ENCODE results near the gene PRF1. TPM values are rescaled to one million over a fixed set of nuclear protein-coding genes. Genes with fewer than 3 reads are reported as not detected.

Gene PRF1
- total RNA-seq, 1 donor from 2014 or later: not detected

GRCh38 chr10:70571636-70572439, 30.7 kb downstream of the PRF1 start:
- H3K36me3 Mint-ChIP-seq: peaks cover 4% of the 10 kb centered on the region
- H3K27ac Mint-ChIP-seq: no peak overlapping the region
- no peak for DNase-seq (ENCODE audit: extremely low spot score, unreplicated experiment)
- no peaks in the 10 kb centered on the region for H3K9me3 Mint-ChIP-seq
- no peak overlapping the region for H3K4me3 Mint-ChIP-seq
- TF ChIP-seq, protein P1, sequence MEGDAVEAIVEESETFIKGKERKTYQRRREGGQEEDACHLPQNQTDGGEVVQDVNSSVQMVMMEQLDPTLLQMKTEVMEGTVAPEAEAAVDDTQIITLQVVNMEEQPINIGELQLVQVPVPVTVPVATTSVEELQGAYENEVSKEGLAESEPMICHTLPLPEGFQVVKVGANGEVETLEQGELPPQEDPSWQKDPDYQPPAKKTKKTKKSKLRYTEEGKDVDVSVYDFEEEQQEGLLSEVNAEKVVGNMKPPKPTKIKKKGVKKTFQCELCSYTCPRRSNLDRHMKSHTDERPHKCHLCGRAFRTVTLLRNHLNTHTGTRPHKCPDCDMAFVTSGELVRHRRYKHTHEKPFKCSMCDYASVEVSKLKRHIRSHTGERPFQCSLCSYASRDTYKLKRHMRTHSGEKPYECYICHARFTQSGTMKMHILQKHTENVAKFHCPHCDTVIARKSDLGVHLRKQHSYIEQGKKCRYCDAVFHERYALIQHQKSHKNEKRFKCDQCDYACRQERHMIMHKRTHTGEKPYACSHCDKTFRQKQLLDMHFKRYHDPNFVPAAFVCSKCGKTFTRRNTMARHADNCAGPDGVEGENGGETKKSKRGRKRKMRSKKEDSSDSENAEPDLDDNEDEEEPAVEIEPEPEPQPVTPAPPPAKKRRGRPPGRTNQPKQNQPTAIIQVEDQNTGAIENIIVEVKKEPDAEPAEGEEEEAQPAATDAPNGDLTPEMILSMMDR (conservative IDR thresholded peaks at IDR 0.05): no peak
- peaks cover 6% of the 10 kb centered on the region for H3K4me1 Mint-ChIP-seq (ENCODE audit: unreplicated experiment)
- peaks cover 2% of the 10 kb centered on the region for H3K27me3 Mint-ChIP-seq

DNA sequence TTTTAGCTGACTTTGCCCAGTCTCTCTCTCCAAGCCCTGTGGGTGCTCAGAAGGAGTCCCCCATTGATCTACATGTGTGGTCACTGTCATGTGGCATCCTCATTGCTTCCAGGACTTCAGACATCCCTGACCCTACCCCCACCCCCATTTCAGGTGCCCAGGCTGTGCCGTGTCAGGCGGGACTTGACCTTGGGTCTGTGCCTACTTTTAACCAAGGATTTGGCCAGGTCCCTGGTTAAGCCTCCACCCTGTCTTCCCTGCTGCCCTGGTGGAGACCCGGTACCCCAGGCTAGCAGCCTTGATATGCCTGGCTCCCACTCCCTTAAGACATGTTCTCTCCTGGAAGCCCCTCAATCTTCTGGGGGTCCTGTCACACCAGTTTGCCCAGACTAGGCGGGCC, 31.3 kb downstream of the PRF1 start:
- no peak overlapping the region for H3K4me3 Mint-ChIP-seq
- no peak for DNase-seq (ENCODE audit: extremely low spot score, unreplicated experiment)

DNA sequence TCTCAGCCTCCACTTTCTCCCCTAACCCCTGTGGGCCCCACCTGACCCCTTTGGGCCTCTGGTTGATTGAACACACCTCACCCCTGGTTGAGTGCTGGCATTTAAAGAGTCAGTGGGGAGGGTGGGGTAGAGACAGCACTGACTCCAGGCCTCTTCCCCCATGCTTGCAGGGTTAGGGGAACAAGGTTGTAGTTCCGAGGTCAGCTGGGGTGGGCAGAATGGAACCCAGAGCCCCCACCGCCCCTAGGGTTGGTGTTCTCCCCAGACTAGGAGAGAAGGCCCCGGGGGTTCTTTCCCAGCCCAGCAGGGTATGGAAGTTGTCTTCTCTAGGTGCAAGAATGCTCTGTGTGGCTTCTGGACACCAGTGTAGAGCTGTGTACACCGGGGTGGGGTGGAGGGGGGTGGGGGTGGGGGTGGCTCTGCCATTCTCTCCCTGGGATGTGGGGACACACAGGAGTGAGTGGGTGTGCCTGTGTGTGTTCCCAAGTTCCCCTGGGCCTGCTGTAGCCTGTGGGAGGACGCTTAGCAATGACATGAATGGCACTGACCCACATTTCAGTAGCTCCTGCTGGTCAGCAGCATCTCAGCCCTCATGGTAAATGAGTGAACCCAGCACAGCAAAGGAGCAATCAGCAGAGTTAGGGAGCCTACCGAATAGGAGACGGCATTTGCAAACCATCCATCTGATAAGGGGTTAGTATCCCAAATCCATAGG, 33.6 kb downstream of the PRF1 start:
- Mint-ChIP-seq H3K27ac (no peak overlapping the region), H3K27me3 (peaks cover 2% of the 10 kb centered on the region), H3K36me3 (peaks cover 4% of the 10 kb centered on the region), H3K4me3 (no peak overlapping the region), H3K4me1 (ENCODE audit: unreplicated experiment) (no peaks in the 10 kb centered on the region), H3K9me3 (no peaks in the 10 kb centered on the region)
- TF ChIP-seq, protein P1 (conservative IDR thresholded peaks at IDR 0.05): no peak
- no peak for DNase-seq (ENCODE audit: extremely low spot score, unreplicated experiment)

More for the DNA sequence above, 31.3 kb downstream of the PRF1 start:
- H3K9me3 Mint-ChIP-seq: no peaks in the 10 kb centered on the region
- H3K36me3 Mint-ChIP-seq: peaks cover 4% of the 10 kb centered on the region
- peaks cover 2% of the 10 kb centered on the region for H3K27me3 Mint-ChIP-seq
- TF ChIP-seq, protein P1 (conservative IDR thresholded peaks at IDR 0.05): no peak
- peaks cover 6% of the 10 kb centered on the region for H3K4me1 Mint-ChIP-seq (ENCODE audit: unreplicated experiment)
- H3K27ac Mint-ChIP-seq: no peak overlapping the region

- Mint-ChIP-seq H3K4me3 (no peak overlapping the region), H3K27me3 (peaks cover 2% of the 10 kb centered on the region), H3K27ac (no peak overlapping the region), H3K36me3 (peaks cover 4% of the 10 kb centered on the region), H3K4me1 (ENCODE audit: unreplicated experiment) (peaks cover 5% of the 10 kb centered on the region), H3K9me3 (no peaks in the 10 kb centered on the region)
- no peak for DNase-seq (ENCODE audit: extremely low spot score, unreplicated experiment)
- TF ChIP-seq, protein P1 (conservative IDR thresholded peaks at IDR 0.05): no peak
Observed at GRCh38 chr10:70568113-70568512, 34.4 kb downstream of the PRF1 start.

- Mint-ChIP-seq H3K4me1 (ENCODE audit: unreplicated experiment) (peaks cover 8% of the 10 kb centered on the region), H3K4me3 (no peak overlapping the region), H3K36me3 (peaks cover 4% of the 10 kb centered on the region), H3K9me3 (no peaks in the 10 kb centered on the region), H3K27ac (no peak overlapping the region), H3K27me3 (peaks cover 2% of the 10 kb centered on the region)
- TF ChIP-seq, protein P1 (conservative IDR thresholded peaks at IDR 0.05): no peak
- no peak for DNase-seq (ENCODE audit: extremely low spot score, unreplicated experiment)
Observed at GRCh38 chr10:70567603-70568002, 34.9 kb downstream of the PRF1 start.
